GDM1 (cell line): ENCODE data around the gene NPHP4.

ENCODE experiments used
- DNase-seq: peaks from one replicate; lab custom pipeline; 2025; lab: John Stamatoyannopoulos, UW

The NPHP4 gene

DNA sequence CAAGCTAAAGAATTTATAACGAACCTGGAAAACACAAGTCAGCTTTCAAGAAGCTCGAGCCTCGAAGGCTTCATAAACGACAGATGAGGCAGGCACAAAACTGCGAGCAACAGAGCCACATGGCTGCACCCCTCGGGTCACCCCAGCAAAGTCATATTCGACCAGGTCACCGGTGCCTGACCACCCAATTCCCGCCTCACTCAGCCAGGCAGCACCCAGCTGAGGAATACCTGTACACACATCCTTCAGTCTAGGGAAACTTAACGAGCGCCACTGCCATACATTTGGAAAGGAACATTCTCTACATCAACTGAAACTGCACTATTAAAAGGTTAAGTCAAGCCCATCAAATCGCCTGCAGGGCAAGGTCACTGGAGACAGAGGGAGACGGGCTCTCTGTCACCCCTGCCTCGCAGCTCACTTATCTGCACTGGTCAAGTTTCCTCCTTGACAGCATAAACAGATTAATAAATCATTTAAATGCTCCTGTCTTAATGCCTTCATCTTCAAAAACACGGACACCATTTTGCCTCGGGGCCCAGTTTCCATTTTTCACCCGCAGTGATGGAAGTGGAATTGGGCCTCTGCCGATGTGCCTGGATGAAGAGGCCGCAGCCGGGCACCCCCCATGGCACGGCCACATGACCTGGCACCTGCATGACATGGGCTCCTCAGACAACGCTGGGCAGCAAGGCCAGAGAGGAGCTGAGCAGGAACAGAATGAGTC, 20.6 kb downstream of the NPHP4 start:
- DNase-seq, result no peak

DNA sequence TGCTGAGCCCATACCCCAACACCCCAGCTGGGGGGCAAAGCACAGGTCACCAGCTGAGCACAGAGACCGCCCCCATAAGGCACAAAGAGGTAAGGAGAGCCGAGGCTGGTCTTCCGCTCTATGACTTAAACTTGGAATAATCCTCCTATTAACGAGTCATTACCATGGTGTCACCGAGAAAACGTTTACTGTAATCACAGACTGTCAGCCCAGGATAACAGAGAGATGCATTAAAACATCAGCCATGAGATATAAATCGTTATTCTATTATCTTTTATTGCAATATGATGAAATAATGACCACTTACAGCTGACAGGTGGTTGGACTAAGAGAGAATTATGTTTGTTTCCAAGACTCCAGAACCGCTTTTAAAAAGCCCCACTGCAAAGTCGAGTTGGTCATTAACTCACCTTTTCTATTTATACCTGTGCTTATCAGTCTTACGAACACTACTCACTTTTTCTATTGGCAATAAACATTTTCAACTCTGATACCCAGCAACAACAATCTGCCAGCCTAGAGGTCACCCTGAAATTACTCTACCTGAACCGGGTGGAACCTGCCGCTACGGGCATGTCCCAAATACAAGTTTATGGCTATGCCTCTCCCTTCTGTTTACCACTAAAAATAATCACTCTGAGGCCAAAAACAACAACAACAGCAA, 21.5 kb downstream of the NPHP4 start:
- no peak for DNase-seq

DNA sequence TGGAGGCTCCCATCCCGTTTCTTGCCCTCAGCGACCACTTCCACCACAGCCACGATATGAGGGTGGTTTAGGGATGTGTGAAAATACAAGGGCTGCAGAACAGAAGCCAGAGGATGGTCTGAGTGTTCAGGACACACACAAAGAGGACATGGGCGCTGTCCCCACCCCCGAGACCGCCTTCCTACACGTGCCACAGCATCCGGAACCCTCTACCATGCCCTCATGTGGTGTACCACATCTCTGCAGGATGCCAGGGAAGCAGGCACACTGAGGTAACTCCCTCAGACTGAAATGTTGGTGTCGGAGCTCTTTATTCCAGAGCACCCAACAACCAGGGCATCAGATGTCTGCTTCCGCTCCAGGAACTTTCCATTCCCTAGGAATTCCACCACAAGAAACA, 23.1 kb downstream of the NPHP4 start:
- no peak for DNase-seq

DNA sequence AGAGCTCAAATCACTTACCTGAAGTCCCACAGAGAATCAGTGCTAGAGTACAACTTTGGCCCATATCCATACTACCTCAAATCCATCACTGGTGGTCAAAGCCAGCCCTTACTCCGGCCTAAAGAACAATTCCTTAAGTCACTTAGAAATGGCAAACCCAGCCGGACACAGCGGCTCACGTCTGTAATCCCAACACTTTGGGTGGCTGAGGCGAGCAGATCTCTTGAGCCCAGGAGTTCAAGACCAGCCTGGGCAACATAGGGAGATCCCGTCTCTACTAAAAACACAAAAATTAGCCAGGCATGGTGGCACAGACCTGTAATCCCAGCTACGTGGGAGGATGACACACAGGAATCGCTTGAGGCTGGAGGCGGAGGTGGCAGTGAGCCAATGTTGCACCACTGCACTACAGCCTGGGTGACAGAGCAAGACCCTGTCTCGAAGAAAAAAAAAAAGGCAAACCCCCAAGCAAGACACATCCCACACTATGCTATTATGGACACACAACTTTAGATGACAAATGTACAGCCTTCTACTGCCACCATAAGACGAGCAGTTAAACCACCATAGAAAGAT, 24.0 kb downstream of the NPHP4 start:
- DNase-seq, result no peak

DNA sequence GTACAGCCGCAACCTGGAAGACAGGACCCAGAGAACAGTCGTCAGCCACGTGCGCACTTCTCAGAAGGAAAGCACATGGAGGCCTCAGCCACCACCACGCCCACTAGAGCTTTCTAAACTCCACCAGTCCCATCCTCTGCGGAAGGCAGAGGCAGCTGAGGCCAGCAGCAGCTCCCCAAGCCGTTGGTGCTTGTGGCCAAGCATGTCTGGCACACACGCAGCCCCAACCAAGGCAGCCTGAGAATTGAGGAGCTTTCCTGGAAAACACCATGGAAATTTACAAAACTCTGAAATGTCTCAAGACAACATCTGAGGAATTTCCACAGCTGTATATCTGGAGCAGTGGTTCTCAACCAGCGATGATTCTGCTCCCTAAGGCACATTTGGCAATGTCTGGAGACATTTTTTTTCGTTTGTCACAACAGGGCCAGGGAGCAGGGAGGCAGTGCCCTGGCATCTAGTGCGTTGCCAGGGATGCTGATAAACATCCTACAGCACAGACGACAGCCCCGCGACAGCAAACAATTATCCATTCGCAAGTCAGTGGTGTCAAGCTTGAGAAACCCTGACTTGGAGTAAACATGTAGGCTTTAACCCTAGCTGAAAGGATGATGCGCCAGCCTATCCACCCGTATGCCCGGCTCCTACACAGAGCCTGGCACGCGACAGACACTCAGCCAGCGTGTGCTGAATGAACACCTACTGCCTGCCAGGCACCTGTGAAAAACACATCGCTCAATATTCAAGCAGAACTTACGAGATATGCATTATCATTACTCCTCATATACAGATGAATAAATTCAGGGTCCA, 24.7 kb downstream of the NPHP4 start:
- DNase-seq, result no peak

DNA sequence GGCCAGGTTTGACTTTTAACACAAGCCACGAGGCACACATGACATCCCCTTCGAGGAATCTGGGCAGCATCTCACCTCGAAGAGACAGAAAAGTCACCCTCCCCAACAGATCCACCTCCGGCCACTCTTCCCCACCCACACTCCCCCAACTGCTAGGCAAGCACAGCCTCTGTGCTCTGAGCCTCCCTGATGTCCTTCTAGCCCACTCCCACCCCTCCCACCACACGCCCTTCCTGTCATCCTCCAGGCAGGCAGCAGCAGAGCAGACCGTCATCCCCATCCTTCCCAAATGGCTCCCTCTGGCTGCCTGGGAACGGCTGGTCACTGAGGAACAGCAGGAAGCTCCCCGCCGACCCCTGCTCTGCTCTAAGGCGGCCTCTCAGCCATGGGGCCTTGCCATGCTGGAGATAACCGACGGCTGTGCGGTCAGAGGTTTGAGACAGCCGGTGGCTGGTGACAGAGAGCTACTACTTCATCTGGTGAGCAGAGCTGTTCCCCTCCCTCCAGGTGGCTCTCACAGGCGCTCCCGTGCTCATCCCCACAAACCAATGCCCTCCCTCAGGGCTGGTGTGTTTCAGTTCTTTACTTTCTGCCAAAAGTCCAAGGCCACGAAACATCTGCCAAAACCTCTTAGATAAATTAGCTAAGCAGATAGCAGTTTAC, 25.6 kb downstream of the NPHP4 start:
- DNase-seq, result no peak

DNA sequence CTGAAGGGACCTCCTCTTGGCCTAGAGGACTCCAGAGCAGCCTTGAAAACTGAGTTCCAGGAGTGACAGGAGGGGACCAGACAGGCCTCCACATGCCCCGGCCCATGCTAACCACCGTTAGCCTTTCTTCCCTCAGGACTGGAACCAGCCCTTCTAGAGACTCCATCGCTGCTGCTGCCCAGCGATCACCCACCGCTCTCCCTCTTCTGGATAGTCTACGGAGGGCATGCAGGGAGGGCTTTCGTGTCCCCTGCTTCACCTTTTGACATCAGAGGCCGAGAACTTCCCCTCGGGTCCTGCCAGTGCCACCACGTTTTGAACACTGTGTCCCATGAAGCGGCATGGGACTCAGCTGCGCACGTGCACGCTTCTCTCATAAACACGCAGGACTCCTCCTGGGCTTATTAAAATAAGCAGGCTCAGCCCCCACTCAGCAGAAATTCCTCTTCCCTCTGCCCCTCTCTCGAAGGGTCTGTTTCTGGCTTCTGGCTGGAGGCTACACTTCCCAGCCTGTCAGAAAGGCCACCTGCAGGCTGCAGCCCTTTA, 26.6 kb downstream of the NPHP4 start:
- DNase-seq, result no peak

DNA sequence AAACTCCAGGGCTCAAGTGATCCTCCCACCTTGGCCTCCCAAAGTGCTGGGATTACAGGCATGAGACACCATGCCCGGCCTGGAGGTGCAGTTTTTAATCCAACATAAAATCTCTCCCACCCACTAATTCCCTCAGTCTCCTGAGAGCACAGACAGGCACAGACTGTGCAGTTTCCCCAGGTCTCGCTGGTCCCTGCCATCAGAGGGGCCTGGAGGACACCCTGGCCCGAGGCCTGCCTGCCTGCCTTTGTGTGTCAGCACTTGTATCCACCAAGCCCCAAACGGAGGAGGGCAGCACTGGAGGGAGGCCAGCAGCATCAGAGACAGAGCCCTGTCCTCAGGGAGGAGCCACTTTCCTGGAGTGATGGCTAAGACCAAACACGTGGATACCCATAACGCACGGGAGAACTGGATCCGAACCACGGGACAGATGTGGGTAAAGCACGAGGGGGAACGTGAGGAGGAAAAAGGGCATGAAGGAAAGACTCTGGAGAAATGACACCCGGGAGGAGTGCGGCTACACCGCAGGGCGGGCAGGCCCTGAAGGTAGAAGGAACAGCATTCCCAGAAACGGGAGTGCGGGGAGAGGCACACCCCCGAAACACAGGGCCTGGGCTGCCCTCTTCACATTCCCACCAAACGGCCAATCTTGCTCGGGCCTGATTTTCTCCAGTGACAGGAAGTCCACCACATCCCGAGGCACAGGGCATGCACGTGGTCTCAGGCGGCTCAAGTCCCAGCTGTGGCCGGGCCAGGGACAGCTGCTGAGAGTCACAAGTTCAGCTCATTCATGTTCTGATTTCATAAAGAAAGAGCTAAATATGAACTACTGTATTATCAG, 29.7 kb downstream of the NPHP4 start:
- DNase-seq, result no peak

DNA sequence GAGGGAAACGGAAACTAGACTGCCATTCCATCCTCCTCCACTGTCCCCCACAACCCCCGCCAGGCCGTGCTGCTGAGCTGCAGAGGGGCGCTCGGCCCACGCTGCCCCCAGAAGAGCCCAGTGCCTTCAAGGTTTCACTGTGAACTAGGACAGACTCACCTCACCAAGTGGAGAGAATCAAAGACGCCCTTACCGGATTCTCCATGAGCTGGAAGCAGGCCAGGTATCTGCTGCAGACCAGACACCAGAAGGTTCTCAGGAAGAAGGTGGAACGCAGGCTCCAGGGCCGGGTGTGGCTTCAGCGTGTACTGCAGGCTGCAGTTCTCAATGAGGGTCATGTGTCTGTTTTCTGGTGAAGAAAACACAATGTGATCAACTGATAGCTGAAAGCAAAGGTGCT, 30.6 kb downstream of the NPHP4 start:
- DNase-seq, result no peak

DNA sequence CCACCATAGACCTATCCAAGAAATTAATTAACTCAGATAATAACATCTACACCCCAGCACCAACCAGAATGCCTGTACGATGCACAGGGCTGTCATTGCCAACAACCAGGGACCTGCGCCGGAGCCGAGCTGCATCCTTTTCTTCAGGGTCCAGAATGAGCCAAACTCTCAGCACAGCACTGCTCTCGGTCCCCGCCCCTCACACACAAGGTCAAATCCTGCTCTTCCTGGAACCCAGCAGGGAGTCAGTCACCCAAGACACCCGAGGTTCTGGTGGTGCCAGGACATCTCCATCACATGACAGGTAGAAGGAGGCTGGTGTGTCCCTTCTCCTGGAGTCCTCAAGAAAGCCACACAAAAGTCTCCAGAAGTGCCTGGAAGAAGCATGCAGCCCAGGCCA, 31.9 kb downstream of the NPHP4 start:
- no peak for DNase-seq

DNA sequence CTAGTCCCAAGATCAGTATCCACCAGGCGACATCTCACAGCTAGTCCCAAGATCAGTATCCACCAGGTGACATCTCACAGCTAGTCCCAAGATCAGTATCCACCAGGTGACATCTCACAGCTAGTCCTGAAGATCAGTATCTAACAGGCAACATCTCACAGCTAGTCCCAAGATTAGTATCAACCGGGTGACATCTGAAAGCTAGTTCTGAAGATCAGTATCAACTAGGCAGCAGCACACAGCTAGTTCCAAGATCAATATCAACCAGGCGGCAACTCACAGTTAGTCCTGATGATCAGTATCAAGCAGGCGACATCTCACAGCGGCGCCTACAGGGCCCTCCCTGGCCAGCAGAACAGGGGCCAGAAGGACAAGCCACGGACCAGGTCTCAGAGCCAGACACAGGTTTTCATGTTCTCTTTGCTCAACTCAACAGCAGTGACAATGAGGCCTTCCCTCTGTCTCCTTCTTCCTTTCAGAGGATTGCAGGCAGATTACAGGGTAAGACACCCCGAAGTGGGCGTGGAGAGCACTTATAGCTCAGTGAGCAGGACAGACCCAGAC, 32.5 kb downstream of the NPHP4 start:
- DNase-seq, result no peak

DNA sequence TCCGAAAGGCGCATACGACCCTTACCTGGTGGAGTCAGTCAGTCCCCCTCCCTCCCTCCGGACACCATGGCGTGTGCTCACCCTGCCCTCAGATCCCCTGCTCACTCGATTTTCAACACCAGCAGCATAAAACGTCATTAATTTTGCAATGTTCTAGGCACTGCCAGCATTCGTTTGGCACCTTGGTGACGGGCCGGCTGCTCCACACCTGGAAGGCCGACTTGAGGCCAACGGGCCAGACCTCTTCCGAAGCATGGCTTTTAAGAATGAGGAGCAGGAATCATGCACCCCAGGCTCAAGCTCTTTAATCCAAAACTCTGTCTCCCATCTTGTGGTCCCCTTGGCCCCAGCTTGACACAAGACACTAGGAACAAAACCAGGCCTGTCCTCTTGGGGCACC, 33.1 kb downstream of the NPHP4 start:
- no peak for DNase-seq

DNA sequence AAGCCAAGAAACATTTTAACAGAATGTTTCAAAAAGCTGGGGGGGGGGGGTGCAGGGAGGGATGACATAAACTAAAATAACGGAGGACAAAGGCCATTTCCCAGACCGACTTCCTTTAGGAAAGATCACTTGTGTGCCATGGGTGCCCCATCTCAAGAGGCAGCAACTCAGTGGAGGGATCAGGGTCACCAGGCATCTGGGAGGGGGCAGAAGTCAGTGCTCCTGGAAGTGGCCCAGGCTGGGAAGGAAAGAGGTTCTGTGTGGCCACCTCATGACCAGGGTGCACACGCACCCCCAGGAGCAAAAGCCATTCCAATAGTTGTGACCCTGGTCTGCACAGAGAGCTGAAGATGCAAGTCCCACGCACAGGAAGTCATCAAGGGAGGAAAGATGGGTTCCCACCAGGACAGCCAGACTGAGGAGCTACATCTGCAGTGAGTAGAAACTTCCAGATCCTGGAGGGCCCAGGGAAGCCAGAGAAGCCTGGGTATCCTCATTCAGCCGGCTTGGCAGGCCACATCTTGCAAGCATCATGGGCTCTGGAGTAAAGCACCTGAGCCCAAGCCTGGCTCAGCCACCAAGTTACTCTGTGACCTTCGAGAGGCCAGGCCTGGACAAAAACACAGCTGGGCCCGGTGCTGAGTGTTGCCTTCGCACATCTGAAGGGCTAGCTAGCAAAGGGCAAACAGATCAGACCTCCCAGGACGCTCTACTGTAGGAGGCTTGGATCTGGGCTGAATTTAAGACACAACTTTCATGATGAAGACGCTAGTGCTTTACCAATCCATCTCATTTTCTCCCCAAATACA, 36.0 kb downstream of the NPHP4 start:
- DNase-seq, result no peak

DNA sequence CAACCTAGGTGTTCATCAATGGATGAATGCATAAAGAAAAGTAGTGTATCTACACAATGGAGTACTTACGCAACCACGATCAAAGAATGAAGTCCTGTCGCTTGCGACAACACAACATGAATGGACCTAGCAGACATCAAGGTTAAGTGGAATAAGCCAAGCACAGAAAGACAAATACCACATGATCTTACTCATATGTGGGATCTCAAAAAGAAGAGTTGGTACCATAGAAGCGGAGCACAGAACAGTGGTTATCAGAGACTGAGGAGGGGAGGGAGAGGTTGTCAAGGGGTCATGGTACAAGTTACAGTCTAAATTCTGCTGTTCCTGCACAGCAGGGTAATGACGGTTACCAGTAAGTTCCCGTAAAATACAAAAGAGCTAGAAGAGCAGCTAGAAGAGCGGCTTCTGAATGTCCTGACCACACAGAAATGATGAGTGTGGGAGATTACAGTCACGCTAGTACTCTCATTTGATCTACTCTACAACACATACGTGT, 36.7 kb downstream of the NPHP4 start:
- DNase-seq, result no peak

DNA sequence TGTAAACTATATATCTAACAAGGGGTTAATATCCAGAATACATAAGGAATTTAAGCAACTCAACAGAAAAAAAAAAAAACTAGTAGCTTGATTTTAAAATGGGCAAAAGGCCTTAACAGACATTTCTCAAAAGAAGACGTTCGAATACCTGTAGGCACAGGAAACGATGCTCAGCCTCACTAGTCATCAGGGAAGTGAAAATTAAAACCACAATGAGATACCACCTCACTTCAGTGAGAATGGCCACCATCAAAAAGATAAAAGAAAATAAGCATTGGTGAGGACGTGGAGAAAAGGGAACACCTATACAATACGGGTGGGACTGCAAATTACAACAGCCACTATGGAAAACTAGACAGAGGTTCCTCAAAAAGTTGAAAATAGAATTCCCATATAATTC, 37.3 kb downstream of the NPHP4 start:
- DNase-seq, result no peak

DNA sequence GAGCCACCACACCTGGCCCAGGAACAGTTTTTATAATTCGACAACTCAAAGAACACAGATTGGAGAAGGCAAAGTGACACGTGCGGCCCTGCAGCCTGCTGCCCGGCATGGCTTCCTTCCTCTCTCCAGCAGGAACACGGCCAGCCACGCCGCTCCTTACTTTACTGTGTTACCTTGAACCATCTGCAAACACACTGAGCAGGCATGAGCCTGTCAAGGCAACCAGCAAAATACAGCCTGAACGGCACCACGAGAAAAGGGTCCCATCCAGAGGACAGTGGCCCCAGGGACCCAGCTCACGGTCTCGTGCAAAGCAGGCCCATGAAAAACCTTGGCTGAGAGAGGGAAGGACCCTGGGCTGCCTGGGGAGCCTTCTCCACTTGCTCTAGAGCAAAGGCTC, 38.8 kb downstream of the NPHP4 start:
- DNase-seq, result no peak

DNA sequence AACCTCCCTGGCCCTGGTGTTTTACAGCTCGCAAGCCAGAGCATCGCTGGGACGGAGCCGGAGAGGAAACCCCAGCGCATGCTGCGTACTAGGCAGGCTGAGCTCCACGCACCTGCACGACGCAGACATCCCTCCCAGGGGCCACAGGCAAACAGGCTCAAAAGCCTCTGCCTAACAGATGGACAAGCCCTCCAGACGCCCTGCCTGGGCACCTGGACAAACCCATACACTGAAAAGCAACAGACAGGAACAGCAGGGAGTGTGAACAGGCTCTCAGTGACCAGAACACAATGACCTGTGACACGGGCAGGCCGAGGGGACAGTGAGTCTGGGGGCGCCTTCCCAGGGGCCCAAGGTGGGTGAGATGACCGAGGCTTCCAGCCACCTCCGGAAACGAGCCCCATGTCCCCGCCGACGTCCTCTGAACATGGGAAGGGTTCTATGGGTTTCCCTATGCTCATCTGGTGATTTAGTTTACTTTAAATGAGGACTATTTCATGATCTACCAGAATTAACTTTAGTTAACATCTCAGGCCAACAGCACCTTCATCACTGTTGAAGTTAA, 40.3 kb downstream of the NPHP4 start:
- DNase-seq, result no peak

DNA sequence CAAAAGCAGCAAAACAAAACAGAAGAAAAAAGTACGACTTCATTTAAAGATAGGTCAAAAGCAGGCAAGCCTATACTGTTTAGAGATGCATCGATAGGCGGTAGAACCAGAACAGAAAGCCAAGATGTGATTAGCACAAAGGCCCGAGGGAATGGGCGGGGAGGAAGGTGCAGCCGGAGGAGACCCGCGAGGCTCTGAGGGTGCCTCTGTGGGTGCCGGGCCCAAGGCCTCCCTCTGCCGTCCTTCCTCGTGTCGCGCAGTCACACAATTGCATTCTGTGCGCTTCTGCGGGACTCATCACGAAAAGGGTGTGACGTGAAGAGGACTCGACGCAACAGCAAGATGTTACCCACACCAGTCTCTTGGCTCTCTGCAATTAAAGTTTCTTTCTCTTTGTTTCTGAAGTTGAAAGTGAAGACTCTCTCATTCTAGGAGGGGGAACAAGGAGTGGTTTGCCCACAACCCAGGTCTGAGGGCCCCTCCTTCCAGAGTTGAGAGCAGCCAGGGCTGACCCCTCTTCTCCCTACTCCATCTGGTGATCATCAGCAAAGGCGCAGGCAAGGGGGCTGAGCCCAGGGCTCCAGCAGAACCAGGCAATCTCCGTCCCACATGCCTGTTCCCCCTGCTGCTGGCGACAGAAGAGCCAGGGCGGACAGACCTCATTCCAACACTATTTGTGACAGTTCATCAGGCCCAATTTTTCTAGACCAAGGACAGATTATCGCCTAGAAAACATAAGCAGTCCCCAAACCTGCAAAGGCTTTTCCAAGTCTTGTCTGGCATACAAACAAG, 41.0 kb downstream of the NPHP4 start:
- no peak for DNase-seq
